B cell (primary cell): Measurements from ENCODE around the gene HOXB4. TPM values are rescaled to one million over a fixed set of nuclear protein-coding genes. Genes with fewer than 3 reads are reported as not detected.

Experiments used
- ATAC-seq: fragments of 200-7000 bp; cut with Tn5 transposase; one replicate; pipeline ENCODE4 v1.10.0; 2021; ENCODE audit warnings: low read depth, mild to moderate bottlenecking, moderate number of reproducible peaks, moderate library complexity
- CTCF ChIA-PET: fragments of 350-600 bp; sonication (Branson Sonifier 250); formaldehyde crosslinking; loops from one replicate; lab custom pipeline; 2021; ENCODE audit warnings: antibody characterized with exemption, inconsistent platforms; lab: Charles Lee
- POLR2A ChIA-PET: fragments of 350-600 bp; sonication (Branson Sonifier 250); formaldehyde crosslinking; loops from one replicate; lab custom pipeline; 2021; ENCODE audit warnings: antibody characterized with exemption; lab: Charles Lee
- DNase-seq: peaks from one replicate; pipeline ENCODE4 v3.0.0; 2013
- H2AFZ ChIP-seq: 2 replicates; pipeline ENCODE4 v1.6.1; 2012; ENCODE audit warnings: mild to moderate bottlenecking, low read depth, low read length; ENCODE audit not compliant: insufficient read depth, poor library complexity, severe bottlenecking
- H3K27ac ChIP-seq, 2 donors: 1 replicate in 1 of 2; 2 replicates in 1 of 2; pipeline ENCODE4 v1.5.1; 2012 to 2013; ENCODE audit warnings: low read length in 2 of 2, mild to moderate bottlenecking in 2 of 2, moderate library complexity in 1 of 2
- H3K27me3 ChIP-seq, 4 experiments: fragments of 200-600 bp in 1 of 4; sonication (generic) in 1 of 4; replicated peaks in 1 of 4; 1 replicate in 2 of 4; 2 replicates in 2 of 4; pipeline versions ENCODE4 v1.6.1 to v1.7.0; 2013 to 2016; ENCODE audit warnings: low read length in 3 of 4, mild to moderate bottlenecking in 2 of 4, mixed read lengths in 1 of 4, moderate library complexity in 1 of 4; ENCODE audit not compliant: insufficient read depth in 4 of 4, control insufficient read depth in 3 of 4; ENCODE audit errors: control extremely low read depth in 1 of 4
- H3K36me3 ChIP-seq, 2 experiments: replicated peaks in 1 of 2; 1 replicate in 1 of 2; 2 replicates in 1 of 2; pipeline versions ENCODE4 v1.6.1 to v1.7.1; 2013; ENCODE audit warnings: low read length in 1 of 2; ENCODE audit not compliant: insufficient read depth in 2 of 2, control insufficient read depth in 1 of 2; ENCODE audit errors: control extremely low read depth in 1 of 2, extremely low read depth in 1 of 2
- H3K4me1 ChIP-seq, 2 donors: fragments of 200-600 bp in 1 of 2; sonication (generic) in 1 of 2; 1 replicate in 1 of 2; 2 replicates in 1 of 2; pipeline versions ENCODE4 v1.5.1 to v1.6.1; 2013 to 2017; ENCODE audit warnings: low read length in 2 of 2; ENCODE audit not compliant: control insufficient read depth in 2 of 2, insufficient read depth in 2 of 2
- H3K4me2 ChIP-seq: replicated peaks from 2 replicates; pipeline ENCODE3; 2012; ENCODE audit warnings: mild to moderate bottlenecking, low read depth, low read length; ENCODE audit not compliant: poor library complexity, severe bottlenecking
- H3K4me3 ChIP-seq, 5 experiments: fragments of 200-600 bp in 1 of 5; sonication (generic) in 1 of 5; 1 replicate in 3 of 5; 2 replicates in 2 of 5; pipeline versions ENCODE4 v1.5.1 to v1.7.0; 2011 to 2016; ENCODE audit warnings: low read length in 4 of 5, mild to moderate bottlenecking in 4 of 5, low read depth in 2 of 5, control low read depth in 1 of 5, moderate library complexity in 1 of 5; ENCODE audit not compliant: insufficient read depth in 1 of 5; ENCODE audit errors: control extremely low read depth in 1 of 5, extremely low read depth in 1 of 5
- H3K79me2 ChIP-seq: fragments of 200-600 bp; sonication (generic); one replicate; pipeline ENCODE4 v1.6.0; 2016; ENCODE audit warnings: low read length; ENCODE audit not compliant: control insufficient read depth, insufficient read depth
- H3K9ac ChIP-seq: fragments of 200-600 bp; sonication (generic); 2 replicates; pipeline ENCODE4 v1.6.1; 2017; ENCODE audit warnings: mild to moderate bottlenecking, low read length, moderate library complexity
- H3K9me3 ChIP-seq, 3 donors: one replicate each; pipeline versions ENCODE4 v1.6.1 to v1.7.1; 2013; ENCODE audit warnings: low read length in 2 of 3; ENCODE audit not compliant: control insufficient read depth in 2 of 3, insufficient read depth in 1 of 3; ENCODE audit errors: control extremely low read depth in 1 of 3
- H4K20me1 ChIP-seq: 2 replicates; pipeline ENCODE4 v1.6.0; 2012; ENCODE audit warnings: mild to moderate bottlenecking, low read length; ENCODE audit not compliant: insufficient read depth, control insufficient read depth, poor library complexity, severe bottlenecking
- H3K27ac Mint-ChIP-seq: one replicate; pipeline ENCODE4 v1.8.0; 2021; ENCODE audit warnings: mixed read lengths
- H3K27me3 Mint-ChIP-seq: one replicate; pipeline ENCODE4 v1.8.0; 2021; ENCODE audit warnings: mixed read lengths
- H3K4me1 Mint-ChIP-seq: one replicate; pipeline ENCODE4 v1.8.0; 2021; ENCODE audit warnings: mixed read lengths
- H3K4me3 Mint-ChIP-seq: one replicate; pipeline ENCODE4 v1.8.0; 2021; ENCODE audit warnings: mixed read lengths
- H3K9me3 Mint-ChIP-seq: one replicate; pipeline ENCODE4 v1.8.0; 2022; ENCODE audit warnings: mixed read lengths; ENCODE audit not compliant: insufficient read depth
- EZH2 ChIP-seq: IDR thresholded peaks from 2 replicates; pipeline ENCODE4 v1.6.1; 2012; ENCODE audit warnings: borderline replicate concordance, low read depth, mild to moderate bottlenecking, moderate library complexity, low read length; ENCODE audit not compliant: insufficient read depth, poor library complexity, severe bottlenecking
- WGBS: methylation state at CpG from one replicate; pipeline ENCODE4 v1.1.5; 2013; ENCODE audit warnings: missing lambda C conversion rate; ENCODE audit not compliant: insufficient coverage; 5-methylcytosine and 5-hydroxymethylcytosine counted together
- intact Hi-C: fragments of 100-400 bp; cut with micrococcal nuclease; formaldehyde crosslinking; loops from one replicate; pipeline ENCODE4 v1.10.0; 2022
- polyA plus RNA-seq: library from polyadenylated mRNA; depleted of rRNA; stranded (reverse); fragments of >200 nt; gene quantifications from 2 replicates; pipeline ENCODE4 v1.2.3, GENCODE V29; 2012
- total RNA-seq, 2 donors: library from RNA; stranded (reverse); fragments of 120-200 nt in 1 of 2; gene quantifications; 1 replicate in 1 of 2; 2 replicates in 1 of 2; pipeline versions ENCODE4 v1.2.3 to v1.2.4, GENCODE V29; 2013 to 2022
- TF ChIP-seq, protein P1 (sequence below): fragments of 200-600 bp; IDR thresholded peaks from one replicate; pipeline ENCODE4 v1.8.0; 2022; ENCODE audit warnings: antibody characterized with exemption, mild to moderate bottlenecking

Gene HOXB4
- total and polyA plus RNA-seq, 2 donors (not counting 1 experiment from before 2014, with no cell fraction given) = 0.85 to 1.7 TPM

DNA sequence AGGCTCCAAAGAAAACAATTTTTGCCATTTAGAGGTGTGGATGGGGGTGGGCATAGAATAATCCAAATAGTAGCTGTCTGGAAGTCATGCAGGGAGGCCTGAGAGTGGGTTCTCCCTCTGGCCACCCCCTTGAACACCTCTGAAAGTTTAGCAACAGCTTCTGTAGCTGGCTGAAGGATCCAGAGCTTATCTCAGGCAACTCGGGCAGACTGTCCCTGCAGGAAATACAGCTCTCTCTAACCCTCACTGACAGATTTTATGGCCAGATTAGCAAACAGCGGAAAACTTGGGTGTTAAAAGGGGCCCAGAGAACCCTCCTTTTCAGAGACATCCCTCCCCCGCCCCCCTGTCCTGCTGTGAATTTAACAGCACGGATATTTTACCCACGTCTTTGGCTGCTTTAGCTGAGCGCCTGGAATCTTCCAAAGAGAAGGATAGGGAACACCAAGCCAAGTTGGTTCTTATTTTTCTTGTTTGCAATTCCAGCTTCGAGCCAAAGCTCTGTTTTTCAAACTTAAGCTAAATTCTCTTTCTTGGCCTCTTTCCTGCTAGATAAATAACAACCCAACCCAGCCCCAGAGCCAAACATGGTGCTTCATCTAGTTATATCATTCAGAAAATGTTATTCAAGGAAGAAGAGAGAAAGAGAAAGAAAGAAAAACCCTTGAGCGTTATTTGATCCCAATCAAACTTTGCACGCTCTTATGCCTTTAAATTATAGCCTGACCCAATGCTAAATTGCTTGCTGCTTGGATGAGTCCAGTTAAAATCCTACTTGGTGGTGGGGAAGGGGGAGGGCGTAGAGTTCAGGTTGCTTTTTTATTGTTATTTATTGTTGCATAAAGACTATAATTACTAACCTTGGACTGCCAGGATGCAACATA is 31.0 kb downstream of the HOXB4 start:
- ATAC-seq (no peak), DNase-seq (no peak)
- ChIA-PET POLR2A (interaction anchor here (0.7 kb wide), 1 partner anchor 78 kb away, joined by 4 read pairs; no protein-coding TSS in a partner anchor), CTCF (interaction anchor here (0.6 to 1.5 kb wide), 3 partner anchors 55 to 297 kb away, joined by 3 to 4 read pairs (median 4); no protein-coding TSS in a partner anchor)
- intact Hi-C loops = loop anchor here (10.0 kb wide), 1 partner anchor 52 kb away; no protein-coding TSS in a partner anchor
- Histone ChIP-seq H3K9me3 (peaks cover 0 to 6% (median 0%) of the 10 kb centered on the region in 3 donors), H3K36me3 (no peaks in the 10 kb centered on the region), H3K9ac (no peak overlapping the region), H3K27me3 (peaks cover 0 to 46% (median 16%) of the 10 kb centered on the region in 4 experiments), H2AFZ (peak overlapping the region; percentile 39), H3K4me1 (peaks cover 34 to 35% of the 10 kb centered on the region in 2 donors), H4K20me1 (no peaks in the 10 kb centered on the region), H3K4me2 (peak overlapping the region; percentile 61), H3K79me2 (no peaks in the 10 kb centered on the region), H3K4me3 (no peak overlapping the region), H3K27ac (no peak overlapping the region)
- 68% methylated on average over 6 of the region's 10 CpGs for WGBS
- no peak overlapping the region for H3K27ac Mint-ChIP-seq
- peak overlapping the region; percentile 40 for H3K4me3 Mint-ChIP-seq
- H3K9me3 Mint-ChIP-seq = no peaks in the 10 kb centered on the region
- peaks cover 46% of the 10 kb centered on the region for H3K27me3 Mint-ChIP-seq
- H3K4me1 Mint-ChIP-seq = peaks cover 23% of the 10 kb centered on the region
- TF ChIP-seq EZH2 = no peak
- TF ChIP-seq, protein P1, sequence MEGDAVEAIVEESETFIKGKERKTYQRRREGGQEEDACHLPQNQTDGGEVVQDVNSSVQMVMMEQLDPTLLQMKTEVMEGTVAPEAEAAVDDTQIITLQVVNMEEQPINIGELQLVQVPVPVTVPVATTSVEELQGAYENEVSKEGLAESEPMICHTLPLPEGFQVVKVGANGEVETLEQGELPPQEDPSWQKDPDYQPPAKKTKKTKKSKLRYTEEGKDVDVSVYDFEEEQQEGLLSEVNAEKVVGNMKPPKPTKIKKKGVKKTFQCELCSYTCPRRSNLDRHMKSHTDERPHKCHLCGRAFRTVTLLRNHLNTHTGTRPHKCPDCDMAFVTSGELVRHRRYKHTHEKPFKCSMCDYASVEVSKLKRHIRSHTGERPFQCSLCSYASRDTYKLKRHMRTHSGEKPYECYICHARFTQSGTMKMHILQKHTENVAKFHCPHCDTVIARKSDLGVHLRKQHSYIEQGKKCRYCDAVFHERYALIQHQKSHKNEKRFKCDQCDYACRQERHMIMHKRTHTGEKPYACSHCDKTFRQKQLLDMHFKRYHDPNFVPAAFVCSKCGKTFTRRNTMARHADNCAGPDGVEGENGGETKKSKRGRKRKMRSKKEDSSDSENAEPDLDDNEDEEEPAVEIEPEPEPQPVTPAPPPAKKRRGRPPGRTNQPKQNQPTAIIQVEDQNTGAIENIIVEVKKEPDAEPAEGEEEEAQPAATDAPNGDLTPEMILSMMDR = no peak
